ENCODE results near the gene MALAT1. TPM values are rescaled to one million over a fixed set of nuclear protein-coding genes. Genes with fewer than 3 reads are reported as not detected.

The MALAT1 gene
- total and polyA plus RNA-seq, 10 of the 15 experiments (the other 5 are each of a cell fraction or from before 2014, with no cell fraction given), result 448 to 8,160 (median 2,019) TPM

DNA sequence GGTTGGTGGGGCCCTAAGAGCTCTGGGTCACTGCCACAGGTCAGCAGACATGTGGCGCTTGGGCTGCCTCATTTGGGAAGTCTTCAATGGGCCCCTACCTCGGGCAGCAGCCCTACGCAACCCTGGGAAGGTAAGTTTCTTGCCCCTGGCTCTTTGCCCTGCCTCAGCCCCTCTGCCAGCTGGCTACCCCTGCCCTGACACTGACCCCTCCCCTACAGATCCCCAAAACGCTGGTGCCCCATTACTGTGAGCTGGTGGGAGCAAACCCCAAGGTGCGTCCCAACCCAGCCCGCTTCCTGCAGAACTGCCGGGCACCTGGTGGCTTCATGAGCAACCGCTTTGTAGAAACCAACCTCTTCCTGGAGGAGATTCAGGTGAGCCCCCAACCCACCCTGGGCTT, 27.9 kb downstream of the MALAT1 start:
- ChIA-PET SMC1A (ENCODE audit: uncharacterized antibody, unreplicated experiment) (interaction anchor here (2.1 kb wide), 1 partner anchor 13 kb away, joined by 7 read pairs; no protein-coding TSS in a partner anchor), RAD21 (ENCODE audit: unreplicated experiment) (no interaction called here), POLR2A (interaction anchor here (0.7 to 1.3 kb wide), 2 partner anchors 10 to 199 kb away, joined by 3 to 5 read pairs; no protein-coding TSS in a partner anchor), CTCF (interaction anchor here (1.2 to 3.5 kb wide), 3 partner anchors 14 to 251 kb away, joined by 3 to 18 read pairs (median 4); no protein-coding TSS in a partner anchor)
- no peak overlapping the region for H2AFZ ChIP-seq (ENCODE audit: control insufficient read depth, low read depth, low read length)
- H3K4me2 ChIP-seq (ENCODE audit: control insufficient read depth, insufficient read depth), result no peak overlapping the region; the same call in 1 of the 2 replicates
- intact Hi-C loops (cut with micrococcal nuclease; ENCODE audit: unreplicated experiment) (no loop called here), in situ Hi-C loops (cut with MboI) (no loop called here)
- H3K36me3 ChIP-seq (ENCODE audit: control insufficient read depth in 2 of 2, insufficient read depth in 2 of 2, low read length in 1 of 2), result peaks cover 5 to 26% of the 10 kb centered on the region in 2 experiments
- H3K79me2 ChIP-seq (ENCODE audit: control insufficient read depth, insufficient read depth, low read length), result peaks cover 15% of the 10 kb centered on the region
- no peak for ATAC-seq
- H3K27ac ChIP-seq (ENCODE audit: control insufficient read depth, insufficient read depth), result no peak overlapping the region
- FAIRE-seq, result no peak
- no peaks in the 10 kb centered on the region for H3K27me3 ChIP-seq (replicated peaks in 1 of 2; ENCODE audit: control insufficient read depth in 2 of 2, insufficient read depth in 2 of 2, low read length in 1 of 2)
- H3K9me3 ChIP-seq (replicated peaks; ENCODE audit: control insufficient read depth, insufficient read depth, low read length), result no peaks in the 10 kb centered on the region
- 93% methylated on average over 8 of the region's 8 CpGs for WGBS (ENCODE audit: insufficient coverage, insufficient replicate concordance, low lambda C conversion rate, missing lambda C conversion rate)
- H3K9ac ChIP-seq (ENCODE audit: control insufficient read depth, insufficient read depth, low read length), result no peak overlapping the region
- no TSS peak for BruUV-seq (replicated peaks)
- DNase-seq (ENCODE audit: low read depth, low spot score), result no peak
- TF ChIP-seq SIX5 (IDR thresholded peaks at IDR 0.05; ENCODE audit: low read depth, low read length, severe bottlenecking) (no peak), RB1 (IDR thresholded peaks at IDR 0.05; ENCODE audit: borderline replicate concordance) (no peak), MEF2B (IDR thresholded peaks at IDR 0.05; ENCODE audit: partially characterized antibody, poor library complexity, severe bottlenecking) (no peak), SP1 (IDR thresholded peaks at IDR 0.05; ENCODE audit: low read depth, low read length) (no peak), LARP7 (IDR thresholded peaks at IDR 0.05) (no peak)
- H3K4me3 ChIP-seq, result no peak overlapping the region
- no peaks in the 10 kb centered on the region for H4K20me1 ChIP-seq (ENCODE audit: control insufficient read depth, insufficient read depth)
- H3K4me1 ChIP-seq (ENCODE audit: control insufficient read depth, insufficient read depth, low read length), result peaks cover 25% of the 10 kb centered on the region

DNA sequence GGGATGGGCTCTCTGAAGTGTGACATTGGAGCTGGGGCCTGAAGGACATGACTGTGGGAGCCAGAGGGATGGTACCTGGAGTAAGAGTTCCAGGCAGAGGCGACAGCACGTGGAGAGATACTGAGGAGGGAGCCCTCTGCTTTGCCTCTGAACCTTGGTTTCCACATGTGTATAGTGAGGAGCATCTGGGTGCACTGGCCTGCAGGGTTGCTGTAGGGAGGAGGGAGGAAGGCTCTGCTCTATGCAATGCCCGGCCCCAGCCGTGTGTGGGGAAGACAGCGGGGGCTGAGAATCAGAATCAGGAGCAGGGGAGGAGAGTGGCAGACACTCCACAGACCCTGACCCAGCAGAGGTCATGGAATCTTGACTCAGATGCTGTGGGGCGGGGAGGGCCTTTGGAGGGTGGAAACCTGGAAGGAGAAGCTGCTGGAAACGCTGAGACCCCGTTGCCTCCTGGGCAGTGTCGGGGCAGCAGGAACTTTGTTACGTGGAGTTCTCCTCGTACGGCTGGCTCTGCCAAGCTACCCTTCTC, 30.0 kb downstream of the MALAT1 start:
- no peak for DNase-seq (ENCODE audit: low read depth, low spot score)
- Histone ChIP-seq H3K27ac (ENCODE audit: control insufficient read depth, insufficient read depth) (no peak overlapping the region), H3K4me2 (ENCODE audit: control insufficient read depth, insufficient read depth) (no peak overlapping the region), H3K4me1 (ENCODE audit: control insufficient read depth, insufficient read depth, low read length) (peaks cover 13% of the 10 kb centered on the region), H4K20me1 (ENCODE audit: control insufficient read depth, insufficient read depth) (no peaks in the 10 kb centered on the region), H2AFZ (ENCODE audit: control insufficient read depth, low read depth, low read length) (no peak overlapping the region), H3K4me3 (no peak overlapping the region), H3K36me3 (ENCODE audit: control insufficient read depth in 2 of 2, insufficient read depth in 2 of 2, low read length in 1 of 2) (peaks cover 9 to 33% of the 10 kb centered on the region in 2 experiments), H3K9me3 (replicated peaks; ENCODE audit: control insufficient read depth, insufficient read depth, low read length) (no peaks in the 10 kb centered on the region), H3K79me2 (ENCODE audit: control insufficient read depth, insufficient read depth, low read length) (peaks cover 15% of the 10 kb centered on the region), H3K9ac (ENCODE audit: control insufficient read depth, insufficient read depth, low read length) (no peak overlapping the region), H3K27me3 (replicated peaks in 1 of 2; ENCODE audit: control insufficient read depth in 2 of 2, insufficient read depth in 2 of 2, low read length in 1 of 2) (no peaks in the 10 kb centered on the region)
- BruUV-seq (replicated peaks), result no TSS peak
- in situ Hi-C loops (cut with MboI), result no loop called here
- ChIA-PET RAD21 (ENCODE audit: unreplicated experiment) (no interaction called here), SMC1A (ENCODE audit: uncharacterized antibody, unreplicated experiment) (no interaction called here), POLR2A (no interaction called here), CTCF (no interaction called here)
- 95% methylated on average over 12 of the region's 12 CpGs for WGBS (ENCODE audit: insufficient coverage, insufficient replicate concordance, low lambda C conversion rate, missing lambda C conversion rate)
- intact Hi-C loops (cut with micrococcal nuclease; ENCODE audit: unreplicated experiment), result no loop called here
- ATAC-seq, result no peak
- no peak for FAIRE-seq
- TF ChIP-seq HDAC2 (IDR thresholded peaks at IDR 0.05) (no peak), SRF (IDR thresholded peaks at IDR 0.05; ENCODE audit: low read depth in 2 of 2, low read length in 2 of 2) (no peak), NR2C2 (IDR thresholded peaks at IDR 0.05; ENCODE audit: borderline replicate concordance, control insufficient read depth, insufficient read length, low read depth) (no peak), GABPA (IDR thresholded peaks at IDR 0.05; ENCODE audit: low read depth) (no peak), GATAD2B (conservative IDR thresholded peaks at IDR 0.05; ENCODE audit: low read depth) (no peak), SMAD5 (IDR thresholded peaks at IDR 0.05; ENCODE audit: low read depth) (no peak), ZZZ3 (IDR thresholded peaks at IDR 0.05; ENCODE audit: control insufficient read depth, insufficient read length, low read depth) (no peak), SIX5 (IDR thresholded peaks at IDR 0.05; ENCODE audit: low read depth, low read length, severe bottlenecking) (no peak), ZNF217 (IDR thresholded peaks at IDR 0.05) (no peak), HCFC1 (IDR thresholded peaks at IDR 0.05; ENCODE audit: low read length) (no peak), NR2F1 (conservative IDR thresholded peaks at IDR 0.05) (no peak)
- TF ChIP-seq, protein P1, sequence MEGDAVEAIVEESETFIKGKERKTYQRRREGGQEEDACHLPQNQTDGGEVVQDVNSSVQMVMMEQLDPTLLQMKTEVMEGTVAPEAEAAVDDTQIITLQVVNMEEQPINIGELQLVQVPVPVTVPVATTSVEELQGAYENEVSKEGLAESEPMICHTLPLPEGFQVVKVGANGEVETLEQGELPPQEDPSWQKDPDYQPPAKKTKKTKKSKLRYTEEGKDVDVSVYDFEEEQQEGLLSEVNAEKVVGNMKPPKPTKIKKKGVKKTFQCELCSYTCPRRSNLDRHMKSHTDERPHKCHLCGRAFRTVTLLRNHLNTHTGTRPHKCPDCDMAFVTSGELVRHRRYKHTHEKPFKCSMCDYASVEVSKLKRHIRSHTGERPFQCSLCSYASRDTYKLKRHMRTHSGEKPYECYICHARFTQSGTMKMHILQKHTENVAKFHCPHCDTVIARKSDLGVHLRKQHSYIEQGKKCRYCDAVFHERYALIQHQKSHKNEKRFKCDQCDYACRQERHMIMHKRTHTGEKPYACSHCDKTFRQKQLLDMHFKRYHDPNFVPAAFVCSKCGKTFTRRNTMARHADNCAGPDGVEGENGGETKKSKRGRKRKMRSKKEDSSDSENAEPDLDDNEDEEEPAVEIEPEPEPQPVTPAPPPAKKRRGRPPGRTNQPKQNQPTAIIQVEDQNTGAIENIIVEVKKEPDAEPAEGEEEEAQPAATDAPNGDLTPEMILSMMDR (IDR thresholded peaks at IDR 0.05 in 2 of 3, conservative IDR thresholded peaks at IDR 0.05 in 1 of 3; ENCODE audit: control insufficient read depth in 2 of 3, extremely low read depth in 1 of 3, insufficient read depth in 1 of 3, low read depth in 3 of 3, low read length in 3 of 3), result no peak
- TF ChIP-seq, protein P2, sequence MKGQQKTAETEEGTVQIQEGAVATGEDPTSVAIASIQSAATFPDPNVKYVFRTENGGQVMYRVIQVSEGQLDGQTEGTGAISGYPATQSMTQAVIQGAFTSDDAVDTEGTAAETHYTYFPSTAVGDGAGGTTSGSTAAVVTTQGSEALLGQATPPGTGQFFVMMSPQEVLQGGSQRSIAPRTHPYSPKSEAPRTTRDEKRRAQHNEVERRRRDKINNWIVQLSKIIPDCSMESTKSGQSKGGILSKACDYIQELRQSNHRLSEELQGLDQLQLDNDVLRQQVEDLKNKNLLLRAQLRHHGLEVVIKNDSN (IDR thresholded peaks at IDR 0.05; ENCODE audit: borderline replicate concordance, extremely low read length, insufficient read depth, low read depth, low read length), result no peak

All from GM12878 (cell line).